Measurements from ENCODE around the gene IST1.

DNA sequence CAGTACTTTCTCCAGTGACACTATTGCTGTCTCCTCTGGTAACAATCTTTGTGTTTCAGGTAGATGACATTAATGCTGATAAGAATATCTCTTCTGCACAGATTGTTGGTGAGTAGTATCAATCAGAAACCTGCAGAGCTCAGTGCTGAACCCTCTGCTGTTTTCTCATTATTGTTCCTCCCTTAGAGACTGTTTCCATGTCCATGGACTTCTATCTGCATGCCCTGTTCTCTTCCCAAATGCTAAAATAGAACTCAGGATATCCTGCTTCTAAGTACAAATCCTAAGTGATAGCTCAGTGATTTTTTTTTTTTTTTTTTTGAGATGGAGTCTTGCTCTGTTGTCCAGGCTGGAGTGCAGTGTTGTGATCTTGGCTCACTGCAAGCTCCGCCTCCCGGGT lies 29.4 kb downstream of the IST1 start:
- TF ChIP-seq, protein P1, sequence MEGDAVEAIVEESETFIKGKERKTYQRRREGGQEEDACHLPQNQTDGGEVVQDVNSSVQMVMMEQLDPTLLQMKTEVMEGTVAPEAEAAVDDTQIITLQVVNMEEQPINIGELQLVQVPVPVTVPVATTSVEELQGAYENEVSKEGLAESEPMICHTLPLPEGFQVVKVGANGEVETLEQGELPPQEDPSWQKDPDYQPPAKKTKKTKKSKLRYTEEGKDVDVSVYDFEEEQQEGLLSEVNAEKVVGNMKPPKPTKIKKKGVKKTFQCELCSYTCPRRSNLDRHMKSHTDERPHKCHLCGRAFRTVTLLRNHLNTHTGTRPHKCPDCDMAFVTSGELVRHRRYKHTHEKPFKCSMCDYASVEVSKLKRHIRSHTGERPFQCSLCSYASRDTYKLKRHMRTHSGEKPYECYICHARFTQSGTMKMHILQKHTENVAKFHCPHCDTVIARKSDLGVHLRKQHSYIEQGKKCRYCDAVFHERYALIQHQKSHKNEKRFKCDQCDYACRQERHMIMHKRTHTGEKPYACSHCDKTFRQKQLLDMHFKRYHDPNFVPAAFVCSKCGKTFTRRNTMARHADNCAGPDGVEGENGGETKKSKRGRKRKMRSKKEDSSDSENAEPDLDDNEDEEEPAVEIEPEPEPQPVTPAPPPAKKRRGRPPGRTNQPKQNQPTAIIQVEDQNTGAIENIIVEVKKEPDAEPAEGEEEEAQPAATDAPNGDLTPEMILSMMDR (IDR thresholded peaks at IDR 0.05), result no peak
- no peak for TF ChIP-seq POLR2A (IDR thresholded peaks at IDR 0.05)

All from body of pancreas (tissue), 4 donors.